AG04450 (cell line): ENCODE data around the gene NPFFR1. TPM values are rescaled to one million over a fixed set of nuclear protein-coding genes. Genes with fewer than 3 reads are reported as not detected.

Experiments used
- CTCF ChIA-PET: fragments of 300-600, 350-600 bp; formaldehyde crosslinking; extraction: SDS; loops from one replicate; lab custom pipeline; 2022; ENCODE audit warnings: antibody characterized with exemption, inconsistent platforms; lab: Charles Lee
- POLR2A ChIA-PET: fragments of 350-600 bp; formaldehyde crosslinking; extraction: SDS; loops from one replicate; lab custom pipeline; 2021; ENCODE audit warnings: antibody characterized with exemption, inconsistent platforms; lab: Yijun Ruan, JAX
- DNase-seq: peaks from one replicate; pipeline ENCODE4 v3.0.0-alpha.2; 2011; ENCODE audit warnings: low read depth, low spot score
- H3K27ac ChIP-seq: one replicate; pipeline ENCODE4 v1.5.1; 2012; ENCODE audit warnings: low read depth, low read length, control low read depth
- H3K27me3 ChIP-seq: one replicate; pipeline ENCODE4 v1.6.0; 2012; ENCODE audit warnings: low read length; ENCODE audit not compliant: control insufficient read depth, insufficient read depth
- H3K4me3 ChIP-seq: 2 replicates; pipeline ENCODE4 v1.5.1; 2011; ENCODE audit warnings: mild to moderate bottlenecking, low read depth, low read length, control low read depth
- H3K9me3 ChIP-seq: 2 replicates; pipeline ENCODE4 v1.5.1; 2012; ENCODE audit warnings: low read length; ENCODE audit not compliant: control insufficient read depth, insufficient read depth
- polyA plus RNA-seq: library from polyadenylated mRNA; depleted of rRNA; stranded (reverse); fragments of >200 nt; gene quantifications from 2 replicates; pipeline ENCODE4 v1.2.3, GENCODE V29; 2011
- TF ChIP-seq, protein P1 (sequence below): IDR thresholded peaks from 2 replicates; pipeline ENCODE4 v1.5.1; 2011; ENCODE audit warnings: low read depth, low read length, control low read depth, inconsistent platforms

The NPFFR1 gene
- polyA plus RNA-seq, 1 experiment, result 0.01 TPM

- H3K9me3 ChIP-seq, result peaks cover 20% of the 10 kb centered on the region
- H3K27ac ChIP-seq, result no peak overlapping the region
- ChIA-PET POLR2A (no interaction called here), CTCF (interaction anchor here (1.7 kb wide), 1 partner anchor 108 kb away, joined by 4 read pairs; no protein-coding TSS in a partner anchor)
- peaks cover 25% of the 10 kb centered on the region for H3K27me3 ChIP-seq
- no peak for DNase-seq
- TF ChIP-seq, protein P1, sequence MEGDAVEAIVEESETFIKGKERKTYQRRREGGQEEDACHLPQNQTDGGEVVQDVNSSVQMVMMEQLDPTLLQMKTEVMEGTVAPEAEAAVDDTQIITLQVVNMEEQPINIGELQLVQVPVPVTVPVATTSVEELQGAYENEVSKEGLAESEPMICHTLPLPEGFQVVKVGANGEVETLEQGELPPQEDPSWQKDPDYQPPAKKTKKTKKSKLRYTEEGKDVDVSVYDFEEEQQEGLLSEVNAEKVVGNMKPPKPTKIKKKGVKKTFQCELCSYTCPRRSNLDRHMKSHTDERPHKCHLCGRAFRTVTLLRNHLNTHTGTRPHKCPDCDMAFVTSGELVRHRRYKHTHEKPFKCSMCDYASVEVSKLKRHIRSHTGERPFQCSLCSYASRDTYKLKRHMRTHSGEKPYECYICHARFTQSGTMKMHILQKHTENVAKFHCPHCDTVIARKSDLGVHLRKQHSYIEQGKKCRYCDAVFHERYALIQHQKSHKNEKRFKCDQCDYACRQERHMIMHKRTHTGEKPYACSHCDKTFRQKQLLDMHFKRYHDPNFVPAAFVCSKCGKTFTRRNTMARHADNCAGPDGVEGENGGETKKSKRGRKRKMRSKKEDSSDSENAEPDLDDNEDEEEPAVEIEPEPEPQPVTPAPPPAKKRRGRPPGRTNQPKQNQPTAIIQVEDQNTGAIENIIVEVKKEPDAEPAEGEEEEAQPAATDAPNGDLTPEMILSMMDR, result no peak
- H3K4me3 ChIP-seq, result no peak overlapping the region
These were observed 27.3 kb downstream of the NPFFR1 start for GRCh38 chr10:70256463-70256862.

- Histone ChIP-seq H3K9me3 (peaks cover 24% of the 10 kb centered on the region), H3K27me3 (peaks cover 30% of the 10 kb centered on the region), H3K4me3 (no peak overlapping the region), H3K27ac (no peak overlapping the region)
- ChIA-PET CTCF (interaction anchor here (1.7 kb wide), 1 partner anchor 109 kb away, joined by 4 read pairs; no protein-coding TSS in a partner anchor), POLR2A (no interaction called here)
- TF ChIP-seq, protein P1, result no peak
- DNase-seq, result no peak
These were observed 28.2 kb downstream of the NPFFR1 start for GRCh38 chr10:70255329-70256299.

DNA sequence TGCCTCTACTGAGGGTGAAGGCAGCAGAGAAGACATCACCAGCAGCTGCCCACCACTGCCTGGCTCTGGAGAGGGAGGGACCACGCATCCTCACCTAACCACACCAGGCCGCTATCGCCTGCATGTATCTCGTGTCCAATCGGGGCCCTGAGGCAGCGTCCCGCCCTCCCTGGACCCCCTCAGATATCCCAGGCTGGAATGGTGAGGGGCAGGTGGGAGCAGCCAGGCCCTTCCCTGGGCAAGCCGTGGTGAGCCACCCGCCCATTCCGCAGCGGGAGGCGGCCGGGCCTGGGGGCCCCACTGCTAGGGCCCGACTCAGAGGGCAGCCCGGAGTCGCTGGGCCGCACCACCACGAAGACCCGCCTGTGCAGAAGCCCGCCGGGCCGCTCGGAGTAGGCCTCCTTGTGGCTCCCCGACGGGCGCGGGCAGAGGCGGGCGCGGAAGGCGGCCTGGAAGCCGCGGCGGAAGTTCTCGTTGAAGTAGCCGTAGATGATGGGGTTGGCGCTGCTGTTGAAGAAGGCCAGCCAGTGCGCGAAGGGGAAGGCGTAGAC lies 29.0 kb downstream of the NPFFR1 start:
- H3K4me3 ChIP-seq, result no peak overlapping the region
- CTCF ChIA-PET, result no interaction called here
- H3K27me3 ChIP-seq, result peaks cover 30% of the 10 kb centered on the region
- TF ChIP-seq, protein P1, result no peak
- POLR2A ChIA-PET, result no interaction called here
- DNase-seq, result no peak
- peaks cover 24% of the 10 kb centered on the region for H3K9me3 ChIP-seq
- no peak overlapping the region for H3K27ac ChIP-seq

- Histone ChIP-seq H3K4me3 (no peak overlapping the region), H3K27ac (no peak overlapping the region), H3K9me3 (peaks cover 24% of the 10 kb centered on the region), H3K27me3 (peaks cover 30% of the 10 kb centered on the region)
- CTCF ChIA-PET, result no interaction called here
- POLR2A ChIA-PET, result no interaction called here
- DNase-seq, result no peak
- TF ChIP-seq, protein P1, result no peak
These were observed 29.7 kb downstream of the NPFFR1 start for GRCh38 chr10:70253878-70254765.
